ENCODE data around the gene OCEL1. TPM values are rescaled to one million over a fixed set of nuclear protein-coding genes. Genes with fewer than 3 reads are reported as not detected.

Gene OCEL1
- total and polyA plus RNA-seq, 2 of the 13 experiments (the other 11 are each of a cell fraction or from before 2014, with no cell fraction given): 10.6 to 17.2 TPM

DNA sequence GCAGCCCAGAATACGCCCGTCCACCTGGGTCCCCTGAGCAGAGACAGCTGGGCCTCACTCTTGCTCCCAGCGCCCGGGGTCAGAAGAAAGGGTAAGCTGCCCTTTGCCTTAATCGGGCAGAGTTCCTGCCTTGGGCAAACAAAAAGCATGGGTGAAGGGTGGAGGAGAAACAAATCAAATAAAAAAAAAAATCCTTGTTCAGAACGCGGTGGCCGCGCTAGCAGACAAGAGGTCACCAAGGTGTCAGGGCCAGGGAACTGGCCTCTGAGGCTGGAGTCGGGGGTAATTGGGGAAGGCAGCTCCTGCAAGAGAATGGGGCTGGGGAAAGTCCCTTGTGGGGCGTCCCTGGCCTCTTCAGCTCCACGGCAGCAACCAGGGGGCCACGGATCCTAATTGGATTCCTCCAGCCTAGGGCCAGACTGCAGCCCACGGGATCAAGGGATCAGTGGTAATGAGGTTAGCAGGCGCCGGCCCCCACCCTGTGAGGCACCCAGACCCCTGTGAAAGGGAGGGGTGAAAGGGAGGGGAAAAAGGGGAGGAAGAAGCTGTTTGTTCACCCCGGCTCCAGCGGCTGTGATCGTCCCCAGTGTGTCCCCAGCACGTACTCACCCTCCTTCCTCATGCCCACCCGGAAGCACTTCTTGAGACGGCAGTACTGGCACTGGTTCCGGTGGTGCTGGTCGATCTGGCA is 14.2 kb downstream of the OCEL1 start (continued):
- TF ChIP-seq ZNF570 (CRISPR knock-in tag; IDR thresholded peaks at IDR 0.05; ENCODE audit: borderline replicate concordance) (no peak), REPIN1 (CRISPR knock-in tag; IDR thresholded peaks at IDR 0.05; ENCODE audit: borderline replicate concordance, low read depth) (no peak)

DNA sequence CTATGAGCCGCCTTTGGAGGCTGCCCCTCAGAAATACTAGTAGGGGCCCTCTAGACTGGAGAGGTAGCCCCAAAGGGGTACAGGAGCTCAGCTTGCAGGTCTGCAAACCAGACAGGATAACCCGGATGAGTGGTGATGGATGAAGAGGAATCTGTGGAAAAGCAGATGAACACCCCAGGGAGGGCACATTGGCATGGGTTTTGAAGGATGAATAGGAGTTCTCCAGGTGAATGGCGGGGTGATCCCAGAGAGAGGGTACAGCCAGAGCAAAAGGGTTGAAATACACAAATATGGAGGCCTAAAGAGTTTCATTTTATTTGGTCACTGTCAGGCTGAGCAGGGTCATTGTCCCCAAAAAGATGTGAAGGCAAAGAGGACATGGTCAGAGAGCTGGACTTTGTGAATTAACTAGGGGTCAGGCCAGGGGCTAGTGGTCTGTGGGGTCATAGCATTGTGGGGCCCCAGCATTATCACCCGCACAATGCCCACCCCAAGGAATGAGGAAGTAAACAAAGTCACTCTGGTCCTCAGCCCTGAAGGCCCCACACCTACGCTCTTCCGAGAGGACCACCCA is 14.9 kb downstream of the OCEL1 start:
- FAIRE-seq (no peak), DNase-seq (ENCODE audit: low spot score) (no peak), ATAC-seq (no peak)
- Histone ChIP-seq H3K9me3 (ENCODE audit: low read length) (no peaks in the 10 kb centered on the region), H3K4me2 (ENCODE audit: low read depth, low read length) (peak overlapping the region; percentile 70), H4K20me1 (ENCODE audit: insufficient read depth, low read length) (peaks cover 27% of the 10 kb centered on the region; the same call in 1 of the 2 replicates), H2AFZ (ENCODE audit: low read length) (no peak overlapping the region), H3K9ac (ENCODE audit: insufficient read depth, low read depth, low read length) (peak overlapping the region; percentile 48), H3K4me1 (ENCODE audit: insufficient read depth, low read length) (peaks cover 69% of the 10 kb centered on the region), H3K79me2 (ENCODE audit: insufficient read depth, low read length) (peaks cover 61% of the 10 kb centered on the region), H3K27me3 (ENCODE audit: control insufficient read depth in 1 of 2, insufficient read depth in 2 of 2, low read length in 2 of 2) (no peaks in the 10 kb centered on the region), H3K4me3 (replicated peaks in 1 of 3; ENCODE audit: insufficient read depth in 1 of 3, low read depth in 2 of 3, low read length in 3 of 3) (peak overlapping the region; percentile 11 to 57 (median 34); a peak in 4 of 6 replicates), H3K36me3 (replicated peaks in 1 of 2; ENCODE audit: control insufficient read depth in 1 of 2, insufficient read depth in 2 of 2, low read length in 2 of 2) (peaks cover 10 to 17% of the 10 kb centered on the region in 2 experiments; a peak in 4 of 5 replicates), H3K27ac (ENCODE audit: extremely low read length, insufficient read depth, low read length) (peak overlapping the region; percentile 82)
- ChIA-PET POLR2A (interaction anchor here (1.2 to 9.0 kb wide), 8 partner anchors 8 to 35 kb away, joined by 3 to 178 read pairs (median 14); partner anchors contain the start of genes BABAM1, OCEL1 and USE1), CTCF (ENCODE audit: low intra/inter-chr PET ratio, low total read pairs) (no interaction called here)
- intact Hi-C loops (cut with micrococcal nuclease; ENCODE audit: unreplicated experiment) (no loop called here), in situ Hi-C loops (cut with HindIII; ENCODE audit: extremely low pct_ligation_motif_present, low pct_unique_long_range_greater_than_20kb) (no loop called here)
- 75% methylated on average over 6 of the region's 6 CpGs for whole genome bisulfite sequencing (ENCODE audit: low lambda C conversion rate)
- BruUV-seq (replicated peaks): no TSS peak
- TF ChIP-seq ZNF709 (CRISPR knock-in tag; IDR thresholded peaks at IDR 0.05) (0 out of 2 replicates have a peak, but pooled peaks have one; percentile 2), POLR2AphosphoS5 (IDR thresholded peaks at IDR 0.05; ENCODE audit: low read depth, low read length) (0 out of 2 replicates have a peak, but pooled peaks have one; percentile 10), ZNF12 (CRISPR knock-in tag; IDR thresholded peaks at IDR 0.05) (no peak), XRCC5 (optimal IDR thresholded peaks at IDR 0.05; ENCODE audit: low read length) (no peak), RBFOX2 (IDR thresholded peaks at IDR 0.05; ENCODE audit: low read depth, low read length) (peak; percentile 26; the same call in 1 of the 2 replicates), CBX5 (CRISPR knock-in tag; IDR thresholded peaks at IDR 0.05; ENCODE audit: borderline replicate concordance) (no peak), ADNP (CRISPR knock-in tag; IDR thresholded peaks at IDR 0.05) (no peak), POLR2A (IDR thresholded peaks at IDR 0.05; ENCODE audit: insufficient read depth in 1 of 2, low read depth in 2 of 2, low read length in 2 of 2) (0 out of 4 replicates have a peak, but pooled peaks of 1 of the 2 experiments have one; percentile 14), ZNF121 (CRISPR knock-in tag; IDR thresholded peaks at IDR 0.05) (no peak)
- TF ChIP-seq, protein P1, sequence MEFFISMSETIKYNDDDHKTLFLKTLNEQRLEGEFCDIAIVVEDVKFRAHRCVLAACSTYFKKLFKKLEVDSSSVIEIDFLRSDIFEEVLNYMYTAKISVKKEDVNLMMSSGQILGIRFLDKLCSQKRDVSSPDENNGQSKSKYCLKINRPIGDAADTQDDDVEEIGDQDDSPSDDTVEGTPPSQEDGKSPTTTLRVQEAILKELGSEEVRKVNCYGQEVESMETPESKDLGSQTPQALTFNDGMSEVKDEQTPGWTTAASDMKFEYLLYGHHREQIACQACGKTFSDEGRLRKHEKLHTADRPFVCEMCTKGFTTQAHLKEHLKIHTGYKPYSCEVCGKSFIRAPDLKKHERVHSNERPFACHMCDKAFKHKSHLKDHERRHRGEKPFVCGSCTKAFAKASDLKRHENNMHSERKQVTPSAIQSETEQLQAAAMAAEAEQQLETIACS (CRISPR knock-in tag; IDR thresholded peaks at IDR 0.05): no peak
- TF ChIP-seq, protein P2, sequence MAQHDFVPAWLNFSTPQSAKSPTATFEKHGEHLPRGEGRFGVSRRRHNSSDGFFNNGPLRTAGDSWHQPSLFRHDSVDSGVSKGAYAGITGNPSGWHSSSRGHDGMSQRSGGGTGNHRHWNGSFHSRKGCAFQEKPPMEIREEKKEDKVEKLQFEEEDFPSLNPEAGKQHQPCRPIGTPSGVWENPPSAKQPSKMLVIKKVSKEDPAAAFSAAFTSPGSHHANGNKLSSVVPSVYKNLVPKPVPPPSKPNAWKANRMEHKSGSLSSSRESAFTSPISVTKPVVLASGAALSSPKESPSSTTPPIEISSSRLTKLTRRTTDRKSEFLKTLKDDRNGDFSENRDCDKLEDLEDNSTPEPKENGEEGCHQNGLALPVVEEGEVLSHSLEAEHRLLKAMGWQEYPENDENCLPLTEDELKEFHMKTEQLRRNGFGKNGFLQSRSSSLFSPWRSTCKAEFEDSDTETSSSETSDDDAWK (CRISPR knock-in tag; IDR thresholded peaks at IDR 0.05): no peak
- TF ChIP-seq, protein P3, sequence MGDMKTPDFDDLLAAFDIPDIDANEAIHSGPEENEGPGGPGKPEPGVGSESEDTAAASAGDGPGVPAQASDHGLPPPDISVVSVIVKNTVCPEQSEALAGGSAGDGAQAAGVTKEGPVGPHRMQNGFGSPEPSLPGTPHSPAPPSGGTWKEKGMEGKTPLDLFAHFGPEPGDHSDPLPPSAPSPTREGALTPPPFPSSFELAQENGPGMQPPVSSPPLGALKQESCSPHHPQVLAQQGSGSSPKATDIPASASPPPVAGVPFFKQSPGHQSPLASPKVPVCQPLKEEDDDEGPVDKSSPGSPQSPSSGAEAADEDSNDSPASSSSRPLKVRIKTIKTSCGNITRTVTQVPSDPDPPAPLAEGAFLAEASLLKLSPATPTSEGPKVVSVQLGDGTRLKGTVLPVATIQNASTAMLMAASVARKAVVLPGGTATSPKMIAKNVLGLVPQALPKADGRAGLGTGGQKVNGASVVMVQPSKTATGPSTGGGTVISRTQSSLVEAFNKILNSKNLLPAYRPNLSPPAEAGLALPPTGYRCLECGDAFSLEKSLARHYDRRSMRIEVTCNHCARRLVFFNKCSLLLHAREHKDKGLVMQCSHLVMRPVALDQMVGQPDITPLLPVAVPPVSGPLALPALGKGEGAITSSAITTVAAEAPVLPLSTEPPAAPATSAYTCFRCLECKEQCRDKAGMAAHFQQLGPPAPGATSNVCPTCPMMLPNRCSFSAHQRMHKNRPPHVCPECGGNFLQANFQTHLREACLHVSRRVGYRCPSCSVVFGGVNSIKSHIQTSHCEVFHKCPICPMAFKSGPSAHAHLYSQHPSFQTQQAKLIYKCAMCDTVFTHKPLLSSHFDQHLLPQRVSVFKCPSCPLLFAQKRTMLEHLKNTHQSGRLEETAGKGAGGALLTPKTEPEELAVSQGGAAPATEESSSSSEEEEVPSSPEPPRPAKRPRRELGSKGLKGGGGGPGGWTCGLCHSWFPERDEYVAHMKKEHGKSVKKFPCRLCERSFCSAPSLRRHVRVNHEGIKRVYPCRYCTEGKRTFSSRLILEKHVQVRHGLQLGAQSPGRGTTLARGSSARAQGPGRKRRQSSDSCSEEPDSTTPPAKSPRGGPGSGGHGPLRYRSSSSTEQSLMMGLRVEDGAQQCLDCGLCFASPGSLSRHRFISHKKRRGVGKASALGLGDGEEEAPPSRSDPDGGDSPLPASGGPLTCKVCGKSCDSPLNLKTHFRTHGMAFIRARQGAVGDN (CRISPR knock-in tag; IDR thresholded peaks at IDR 0.05): peak; percentile 26

All from HepG2 (cell line).